ENCODE results near the gene SPAG9.

- no peak for TF ChIP-seq CTCF (conservative IDR thresholded peaks at IDR 0.05; ENCODE audit: low read depth in 2 of 2)
- TF ChIP-seq REST (IDR thresholded peaks at IDR 0.05; ENCODE audit: unreplicated experiment), result no peak
- TF ChIP-seq POLR2AphosphoS5 (IDR thresholded peaks at IDR 0.05; ENCODE audit: low read depth), result no peak
- no peak for TF ChIP-seq EZH2 (IDR thresholded peaks at IDR 0.05; ENCODE audit: low read depth, unreplicated experiment)
- no peak for TF ChIP-seq ETS1 (IDR thresholded peaks at IDR 0.05)
- no peak for TF ChIP-seq EZH2phosphoT487 (IDR thresholded peaks at IDR 0.05; ENCODE audit: unreplicated experiment)
- no peak for TF ChIP-seq JUNB (IDR thresholded peaks at IDR 0.05; ENCODE audit: unreplicated experiment)
- TF ChIP-seq STAT1 (IDR thresholded peaks at IDR 0.05; ENCODE audit: unreplicated experiment), result no peak
- TF ChIP-seq CREB1 (CRISPR knock-in tag; IDR thresholded peaks at IDR 0.05; ENCODE audit: low read depth), result no peak
- no peak for TF ChIP-seq ZNF114 (CRISPR knock-in tag; IDR thresholded peaks at IDR 0.05)
Measured at GRCh38 chr17:51028176-51028863, 92.3 kb downstream of the SPAG9 start.
